A549 (cell line): Measurements from ENCODE around the gene COBL. TPM values are rescaled to one million over a fixed set of nuclear protein-coding genes. Genes with fewer than 3 reads are reported as not detected.
A peak's percentile ranks its signal among the peaks of the same experiment; 100 is the strongest.

Experiments used
- ATAC-seq, 2 experiments: fragments of 200-7000 bp in 1 of 2; fragments of >200 bp in 1 of 2; cut with Nextera tagmentation in 1 of 2; cut with Tn5 transposase in 1 of 2; 3 replicates each; pipeline versions ENCODE4 v1.8.0 to v1.9.1; 2018 to 2020; ENCODE audit warnings: mild to moderate bottlenecking in 1 of 2, moderate library complexity in 1 of 2
- CTCF ChIA-PET: fragments of 300-600 bp; sonication (Branson Sonifier 250); formaldehyde crosslinking; extraction: SDS; loops from one replicate; lab custom pipeline; 2021; ENCODE audit warnings: antibody characterized with exemption, inconsistent platforms; lab: Yijun Ruan, JAX
- POLR2A ChIA-PET: fragments of 350-600 bp; formaldehyde crosslinking; extraction: SDS; loops from one replicate; lab custom pipeline; 2021; ENCODE audit warnings: antibody characterized with exemption, inconsistent platforms; lab: Yijun Ruan, JAX
- DNase-seq, 2 experiments: peaks; one replicate each; pipeline versions ENCODE4 v3.0.0 to v3.0.0-alpha.2; 2011 to 2016; ENCODE audit warnings: low read depth in 1 of 2, low spot score in 1 of 2
- FAIRE-seq: peaks from 2 replicates; lab custom pipeline; 2011; peaks lifted over from hg19 to GRCh38; lab: Jason Lieb, UNC
- H3K27ac ChIP-seq, 2 experiments: fragments of >200 bp; sonication (Bioruptor Twin); formaldehyde crosslinking; 3 replicates each; pipeline ENCODE4 v1.5.1; 2016 to 2017
- H3K4me1 ChIP-seq: fragments of >200 bp; sonication (Bioruptor Twin); formaldehyde crosslinking; 3 replicates; pipeline ENCODE4 v1.6.1; 2016
- H3K4me2 ChIP-seq: fragments of >200 bp; sonication (Bioruptor Twin); formaldehyde crosslinking; 3 replicates; pipeline ENCODE4 v1.6.1; 2016
- H3K4me3 ChIP-seq: fragments of >200 bp; sonication (Bioruptor Twin); formaldehyde crosslinking; 3 replicates; pipeline ENCODE4 v1.5.1; 2016
- H3K9me3 ChIP-seq: fragments of >200 bp; sonication (Bioruptor Twin); formaldehyde crosslinking; 3 replicates; pipeline ENCODE4 v1.6.1; 2016
- BCL3 ChIP-seq: fragments of >200 bp; sonication (Bioruptor Twin); formaldehyde crosslinking; IDR thresholded peaks from 3 replicates; pipeline ENCODE4 v1.6.1; 2016
- CBX8 ChIP-seq: fragments of 200-600 bp; sonication (generic); IDR thresholded peaks from 2 replicates; pipeline ENCODE4 v1.6.1; 2016
- CHD2 ChIP-seq: fragments of 150-350 bp; IDR thresholded peaks from 2 replicates; pipeline ENCODE4 v1.6.1; 2014; ENCODE audit warnings: low read length; ENCODE audit not compliant: partially characterized antibody
- CHD4 ChIP-seq: fragments of 200-600 bp; sonication (generic); IDR thresholded peaks from 2 replicates; pipeline ENCODE4 v1.6.1; 2016; ENCODE audit warnings: antibody characterized with exemption, mild to moderate bottlenecking, borderline replicate concordance
- EP300 ChIP-seq, 2 experiments: fragments of >200 bp; sonication (Bioruptor Twin); formaldehyde crosslinking; IDR thresholded peaks; 2 replicates in 1 of 2; 3 replicates in 1 of 2; pipeline ENCODE4 v1.6.1; 2016 to 2017
- ESRRA ChIP-seq: fragments of 150-350 bp; IDR thresholded peaks from 2 replicates; pipeline ENCODE4 v1.6.1; 2014; ENCODE audit warnings: mild to moderate bottlenecking, low read length, borderline replicate concordance
- FOXS1 ChIP-seq: fragments of 250-450 bp; sonication (Bioruptor Pico); IDR thresholded peaks from 2 replicates; pipeline ENCODE4 v1.5.0; 2020; ENCODE audit warnings: mild to moderate bottlenecking, moderate library complexity
- HES2 ChIP-seq: fragments of >200 bp; sonication (Bioruptor Twin); formaldehyde crosslinking; IDR thresholded peaks from 2 replicates; pipeline ENCODE4 v1.6.1; 2016
- HMGXB4 ChIP-seq: fragments of 250-450 bp; sonication (Bioruptor Pico); IDR thresholded peaks from 2 replicates; pipeline ENCODE4 v1.5.0; 2021; ENCODE audit warnings: mild to moderate bottlenecking, moderate library complexity, borderline replicate concordance
- HOXA7 ChIP-seq: fragments of 250-450 bp; sonication (Bioruptor Pico); IDR thresholded peaks from 2 replicates; pipeline ENCODE4 v1.5.0; 2020; ENCODE audit warnings: mild to moderate bottlenecking, moderate library complexity
- JUNB ChIP-seq: fragments of >200 bp; sonication (Bioruptor Twin); formaldehyde crosslinking; IDR thresholded peaks from 2 replicates; pipeline ENCODE4 v1.6.1; 2016
- KDM5A ChIP-seq: fragments of 200-600 bp; sonication (generic); IDR thresholded peaks from 2 replicates; pipeline ENCODE4 v1.6.1; 2016; ENCODE audit warnings: antibody characterized with exemption, mild to moderate bottlenecking
- MAFK ChIP-seq: fragments of 450-650 bp; IDR thresholded peaks from 2 replicates; pipeline ENCODE4 v1.6.1; 2014; ENCODE audit not compliant: partially characterized antibody
- MAX ChIP-seq: IDR thresholded peaks from 2 replicates; pipeline ENCODE4 v1.6.1; 2012
- MAZ ChIP-seq: fragments of 150-350 bp; IDR thresholded peaks from 2 replicates; pipeline ENCODE4 v1.6.1; 2014; ENCODE audit warnings: antibody characterized with exemption, low read depth, low read length, borderline replicate concordance
- PBX3 ChIP-seq: IDR thresholded peaks from 2 replicates; pipeline ENCODE4 v1.6.1; 2012
- RNF2 ChIP-seq: fragments of 200-600 bp; sonication (generic); IDR thresholded peaks from 2 replicates; pipeline ENCODE4 v1.6.1; 2016; ENCODE audit warnings: low read depth, mild to moderate bottlenecking, antibody characterized with exemption, moderate library complexity, borderline replicate concordance
- SREBF2 ChIP-seq: fragments of 450-650 bp; IDR thresholded peaks from 2 replicates; pipeline ENCODE4 v1.6.1; 2014; ENCODE audit warnings: mild to moderate bottlenecking, moderate library complexity
- TFCP2L1 ChIP-seq: fragments of 250-450 bp; sonication (Bioruptor Pico); IDR thresholded peaks from 2 replicates; pipeline ENCODE4 v1.5.0; 2021; ENCODE audit warnings: mild to moderate bottlenecking
- USF2 ChIP-seq: fragments of 450-650 bp; IDR thresholded peaks from 2 replicates; pipeline ENCODE4 v1.6.1; 2014; ENCODE audit warnings: antibody characterized with exemption
- ZFP36 ChIP-seq: fragments of 450-650 bp; IDR thresholded peaks from 2 replicates; pipeline ENCODE4 v1.6.1; 2014; ENCODE audit warnings: borderline replicate concordance; ENCODE audit not compliant: partially characterized antibody
- ZNF302 ChIP-seq: fragments of 250-450 bp; sonication (Bioruptor Pico); IDR thresholded peaks from 2 replicates; pipeline ENCODE4 v1.9.0; 2021; ENCODE audit warnings: inconsistent platforms, mild to moderate bottlenecking, moderate library complexity
- WGBS: methylation state at CpG from one replicate; pipeline ENCODE4 v1.1.6; 2017; ENCODE audit errors: missing lambda C conversion rate; 5-methylcytosine and 5-hydroxymethylcytosine counted together
- polyA plus RNA-seq, 4 experiments: library from polyadenylated mRNA; depleted of rRNA in 3 of 4; stranded (reverse); fragments of >200 nt; fragmentation: RNase III in 1 of 4; extraction: RNeasy Plus Mini Kit Qiagen cat#74134 plus additional on column Dnase treatment in 1 of 4; gene quantifications; 2 replicates in 3 of 4; 3 replicates in 1 of 4; pipeline ENCODE4 v1.2.3, GENCODE V29; 2011 to 2017

The COBL gene
- polyA plus RNA-seq, 2 of the 4 experiments (the other 2 are of a cell fraction) = 1.5 to 7.4 TPM

- H3K27ac ChIP-seq = peak overlapping the region in 1 of 2 experiments; percentile 40; a peak in 1 of 6 replicates
These were observed 306.1 kb downstream of the COBL start for GRCh38 chr7:51010534-51010933.

GRCh38 chr7:51009716-51010496 lies 306.7 kb downstream of the COBL start:
- ChIA-PET CTCF (interaction anchor here (0.6 to 2.0 kb wide), 2 partner anchors 9 to 68 kb away, joined by 3 to 5 read pairs; no protein-coding TSS in a partner anchor), POLR2A (no interaction called here)
- ATAC-seq (peak; percentile 20 to 27; a peak in 2 of 6 replicates), FAIRE-seq (no peak), DNase-seq (no peak)
- Histone ChIP-seq H3K4me1 (peaks cover 18% of the 10 kb centered on the region; the same call in 2 of the 3 replicates), H3K4me2 (no peak overlapping the region), H3K9me3 (no peaks in the 10 kb centered on the region), H3K27ac (peak overlapping the region in 1 of 2 experiments; percentile 40; a peak in 3 of 6 replicates), H3K4me3 (no peak overlapping the region)
- WGBS = 70% methylated on average over 15 of the region's 17 CpGs
- TF ChIP-seq KDM5A (no peak), TFCP2L1 (no peak), PBX3 (no peak), ZNF302 (CRISPR knock-in tag) (no peak), CHD2 (no peak), HES2 (no peak), MAX (no peak), CHD4 (no peak), MAZ (no peak), USF2 (no peak), ESRRA (no peak), SREBF2 (no peak), CBX8 (no peak), HMGXB4 (CRISPR knock-in tag) (no peak), FOXS1 (CRISPR knock-in tag) (no peak), ZFP36 (no peak), JUNB (no peak), RNF2 (no peak)

More at GRCh38 chr7:51010534-51010933, 306.1 kb downstream of the COBL start:
- POLR2A ChIA-PET = no interaction called here
- peaks cover 18% of the 10 kb centered on the region; the same call in 2 of the 3 replicates for H3K4me1 ChIP-seq
- TF ChIP-seq HOXA7 (CRISPR knock-in tag) (no peak), BCL3 (no peak), MAFK (no peak), EP300 (IDR thresholded peaks at IDR 0.05) (no peak)
- TF ChIP-seq, all 56 proteins: peak for 0
- no peak for FAIRE-seq
- no peak overlapping the region for H3K4me3 ChIP-seq
- CTCF ChIA-PET = interaction anchor here (2.0 kb wide), 1 partner anchor 10 kb away, joined by 5 read pairs; no protein-coding TSS in a partner anchor
- DNase-seq = no peak
- H3K9me3 ChIP-seq = no peaks in the 10 kb centered on the region
- ATAC-seq = no peak
- H3K4me2 ChIP-seq = no peak overlapping the region
- 73% methylated on average over 7 of the region's 7 CpGs for WGBS
